Lung (tissue), 12 donors: ENCODE results near the gene ADGRG6. TPM values are rescaled to one million over a fixed set of nuclear protein-coding genes. Genes with fewer than 3 reads are reported as not detected.

ENCODE experiments used
- ATAC-seq: fragments of 200-7000 bp; cut with Tn5 transposase; one replicate; pipeline ENCODE4 v1.9.1; 2020; ENCODE audit warnings: moderate number of reproducible peaks; ENCODE audit not compliant: insufficient read depth, low FRiP score
- DNase-seq, 3 donors: peaks; one replicate each; pipeline ENCODE4 v3.0.0-alpha.2; 2013 to 2017
- H3K27ac ChIP-seq, 2 donors: one replicate each; pipeline ENCODE4 v1.5.1; 2013; ENCODE audit warnings: mild to moderate bottlenecking in 2 of 2, moderate library complexity in 2 of 2, control low read depth in 1 of 2, inconsistent platforms in 1 of 2, low read depth in 1 of 2, low read length in 1 of 2
- H3K27me3 ChIP-seq, 3 donors: one replicate each; pipeline ENCODE4 v1.5.1; 2013; ENCODE audit warnings: low read length in 2 of 3; ENCODE audit not compliant: control insufficient read depth in 3 of 3, insufficient read depth in 3 of 3
- H3K36me3 ChIP-seq, 4 donors: one replicate each; pipeline ENCODE4 v1.5.1; 2013; ENCODE audit warnings: low read length in 4 of 4, mild to moderate bottlenecking in 1 of 4, moderate library complexity in 1 of 4; ENCODE audit not compliant: control insufficient read depth in 4 of 4, insufficient read depth in 4 of 4
- H3K4me1 ChIP-seq, 5 donors: one replicate each; pipeline ENCODE4 v1.5.1; 2013; ENCODE audit warnings: low read length in 5 of 5, mild to moderate bottlenecking in 2 of 5, moderate library complexity in 1 of 5; ENCODE audit not compliant: control insufficient read depth in 5 of 5, insufficient read depth in 5 of 5
- H3K4me3 ChIP-seq: one replicate; pipeline ENCODE4 v1.5.1; 2013; ENCODE audit warnings: mild to moderate bottlenecking, control low read depth, moderate library complexity
- H3K9ac ChIP-seq, 2 donors: one replicate each; pipeline ENCODE4 v1.5.1; 2013; ENCODE audit warnings: low read length in 2 of 2, control low read depth in 1 of 2; ENCODE audit not compliant: insufficient read depth in 1 of 2
- H3K9me3 ChIP-seq, 4 donors: one replicate each; pipeline ENCODE4 v1.5.1; 2013; ENCODE audit warnings: low read length in 3 of 4, mild to moderate bottlenecking in 1 of 4, moderate library complexity in 1 of 4; ENCODE audit not compliant: control insufficient read depth in 4 of 4, insufficient read depth in 3 of 4
- WGBS, 2 donors: extraction: QIAGEN DNeasy Blood & Tissue Kit; methylation state at CpG; one replicate each; pipeline ENCODE4 v1.1.7; 2013; 5-methylcytosine and 5-hydroxymethylcytosine counted together
- polyA plus RNA-seq, 2 donors: library from polyadenylated mRNA; stranded (reverse); fragments of 200-250 nt; gene quantifications; one replicate each; pipeline ENCODE4 v1.2.1, GENCODE V29; 2013
- total RNA-seq, 2 donors: library from RNA; depleted of rRNA in 1 of 2; stranded (reverse); fragments of >200 nt in 1 of 2; gene quantifications; one replicate each; pipeline ENCODE4 v1.2.1, GENCODE V29; 2014 to 2021
- TF ChIP-seq, protein P1 (sequence below): IDR thresholded peaks from 2 replicates; pipeline ENCODE4 v1.5.1; 2012; ENCODE audit warnings: mild to moderate bottlenecking; ENCODE audit errors: control extremely low read depth, extremely low read depth
- donor health status: control.
- donor health status: control.
- donor health status: Bipolar disorder and iron deficiency.
- donor health status: healthy.
- donor health status: DM: yes; HTN: yes; CAD: no.

The ADGRG6 gene
- total and polyA plus RNA-seq, 4 donors = 6.4 to 177 (median 12.9) TPM

DNA sequence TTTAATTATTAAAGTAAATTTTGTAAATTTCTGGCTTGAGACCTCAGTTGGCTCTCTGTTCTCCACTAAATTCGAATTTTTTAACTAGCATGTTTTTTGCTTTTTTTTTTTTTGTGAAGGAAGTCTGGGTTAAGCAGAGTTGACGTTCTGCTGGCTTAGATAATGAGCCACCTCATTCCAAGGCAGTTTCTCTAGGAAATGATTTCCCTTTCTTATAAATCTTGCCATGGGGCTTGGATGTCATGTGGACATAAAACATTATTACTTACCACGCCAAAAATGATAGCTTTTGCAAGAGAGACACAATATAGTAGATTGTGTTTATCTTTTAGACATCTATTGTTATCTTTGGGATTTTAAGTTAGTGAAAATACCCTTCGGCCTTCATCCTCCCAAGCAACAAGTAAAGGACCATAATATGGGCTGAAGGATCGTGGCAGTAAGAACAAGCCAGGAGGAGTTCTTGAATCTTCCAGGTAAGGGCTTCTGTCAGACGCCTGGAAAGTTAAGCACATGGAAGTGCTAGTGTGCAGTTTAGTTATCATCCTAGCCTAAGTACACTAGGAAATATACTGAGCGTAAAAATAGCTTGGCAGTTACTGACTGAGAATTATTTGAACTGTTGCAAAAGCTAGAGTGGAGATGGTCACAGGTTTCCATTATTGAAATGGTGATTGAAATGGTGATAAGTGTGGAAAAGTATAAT, 30.7 kb downstream of the ADGRG6 start:
- DNase-seq (peak; percentile 46 to 93 (median 88)), ATAC-seq (no peak)
- WGBS, 2 donors = 69 to 70% methylated on average over 7 of the region's 7 CpGs
- Histone ChIP-seq H3K27ac (no peak overlapping the region), H3K27me3 (no peaks in the 10 kb centered on the region), H3K9me3 (no peaks in the 10 kb centered on the region), H3K4me3 (no peak overlapping the region), H3K9ac (no peak overlapping the region), H3K36me3 (no peaks in the 10 kb centered on the region), H3K4me1 (peaks cover 0 to 71% (median 8%) of the 10 kb centered on the region in 5 donors)
- TF ChIP-seq, protein P1, sequence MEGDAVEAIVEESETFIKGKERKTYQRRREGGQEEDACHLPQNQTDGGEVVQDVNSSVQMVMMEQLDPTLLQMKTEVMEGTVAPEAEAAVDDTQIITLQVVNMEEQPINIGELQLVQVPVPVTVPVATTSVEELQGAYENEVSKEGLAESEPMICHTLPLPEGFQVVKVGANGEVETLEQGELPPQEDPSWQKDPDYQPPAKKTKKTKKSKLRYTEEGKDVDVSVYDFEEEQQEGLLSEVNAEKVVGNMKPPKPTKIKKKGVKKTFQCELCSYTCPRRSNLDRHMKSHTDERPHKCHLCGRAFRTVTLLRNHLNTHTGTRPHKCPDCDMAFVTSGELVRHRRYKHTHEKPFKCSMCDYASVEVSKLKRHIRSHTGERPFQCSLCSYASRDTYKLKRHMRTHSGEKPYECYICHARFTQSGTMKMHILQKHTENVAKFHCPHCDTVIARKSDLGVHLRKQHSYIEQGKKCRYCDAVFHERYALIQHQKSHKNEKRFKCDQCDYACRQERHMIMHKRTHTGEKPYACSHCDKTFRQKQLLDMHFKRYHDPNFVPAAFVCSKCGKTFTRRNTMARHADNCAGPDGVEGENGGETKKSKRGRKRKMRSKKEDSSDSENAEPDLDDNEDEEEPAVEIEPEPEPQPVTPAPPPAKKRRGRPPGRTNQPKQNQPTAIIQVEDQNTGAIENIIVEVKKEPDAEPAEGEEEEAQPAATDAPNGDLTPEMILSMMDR = no peak

DNA sequence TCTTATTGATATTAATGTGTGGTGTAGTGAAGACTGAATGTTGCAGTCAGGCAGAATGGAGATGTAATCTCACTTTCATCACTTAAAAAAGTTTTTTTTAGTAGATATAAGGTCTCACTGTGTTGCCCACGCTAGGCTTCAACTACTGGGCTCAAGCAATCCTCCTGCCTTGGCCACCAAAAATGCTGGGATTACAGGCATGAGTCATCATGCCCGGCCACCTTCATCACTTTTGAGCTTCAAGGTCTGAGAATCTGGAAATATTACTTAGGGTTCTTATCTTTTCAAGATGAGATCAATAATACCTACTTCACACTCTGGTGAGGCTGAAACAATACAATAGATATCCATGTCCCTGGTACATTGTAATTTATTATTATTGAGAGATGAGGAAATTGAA, 31.6 kb downstream of the ADGRG6 start:
- WGBS, 2 donors = 95 to 97% methylated on average over 2 of the region's 2 CpGs
- Histone ChIP-seq H3K27me3 (no peaks in the 10 kb centered on the region), H3K36me3 (no peaks in the 10 kb centered on the region), H3K4me1 (peaks cover 0 to 71% (median 8%) of the 10 kb centered on the region in 5 donors), H3K27ac (no peak overlapping the region), H3K4me3 (no peak overlapping the region), H3K9ac (no peak overlapping the region), H3K9me3 (no peaks in the 10 kb centered on the region)
- TF ChIP-seq, protein P1 = no peak
- ATAC-seq (no peak), DNase-seq (no peak)

DNA sequence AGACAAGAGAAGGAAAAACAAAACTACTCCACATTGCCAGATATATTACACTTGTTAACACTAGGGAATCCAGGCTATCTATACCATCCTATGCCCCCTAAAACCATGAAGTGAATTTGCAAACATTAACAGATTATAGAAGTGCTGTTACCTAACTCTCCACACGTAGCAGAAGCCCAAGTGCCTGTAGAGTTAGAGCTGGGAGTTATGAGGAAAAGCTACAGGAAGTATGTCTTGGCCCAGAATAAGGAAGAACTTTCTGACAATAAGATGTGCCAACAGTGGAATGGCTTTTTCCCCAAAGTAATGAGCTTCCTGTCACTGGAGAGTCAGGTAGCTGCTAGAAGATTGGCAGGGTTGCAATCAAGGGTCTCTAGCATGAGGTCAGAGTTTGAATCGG, 32.5 kb downstream of the ADGRG6 start:
- no peaks in the 10 kb centered on the region for H3K9me3 ChIP-seq
- no peaks in the 10 kb centered on the region for H3K27me3 ChIP-seq
- WGBS, 2 donors = 43 to 55% methylated on average over 2 of the region's 2 CpGs
- no peak overlapping the region for H3K4me3 ChIP-seq
- H3K36me3 ChIP-seq = no peaks in the 10 kb centered on the region
- ATAC-seq (no peak), DNase-seq (no peak)
- TF ChIP-seq, protein P1 = no peak
- H3K9ac ChIP-seq = peak overlapping the region in 1 of 2 donors; percentile 11
- H3K4me1 ChIP-seq = peaks cover 0 to 71% (median 8%) of the 10 kb centered on the region in 5 donors
- H3K27ac ChIP-seq = no peak overlapping the region
